ENCODE results near the gene PSMD6.

GRCh38 chr3:64008017-64008416, 15.3 kb downstream of the PSMD6 start:
- TF ChIP-seq, protein P1, sequence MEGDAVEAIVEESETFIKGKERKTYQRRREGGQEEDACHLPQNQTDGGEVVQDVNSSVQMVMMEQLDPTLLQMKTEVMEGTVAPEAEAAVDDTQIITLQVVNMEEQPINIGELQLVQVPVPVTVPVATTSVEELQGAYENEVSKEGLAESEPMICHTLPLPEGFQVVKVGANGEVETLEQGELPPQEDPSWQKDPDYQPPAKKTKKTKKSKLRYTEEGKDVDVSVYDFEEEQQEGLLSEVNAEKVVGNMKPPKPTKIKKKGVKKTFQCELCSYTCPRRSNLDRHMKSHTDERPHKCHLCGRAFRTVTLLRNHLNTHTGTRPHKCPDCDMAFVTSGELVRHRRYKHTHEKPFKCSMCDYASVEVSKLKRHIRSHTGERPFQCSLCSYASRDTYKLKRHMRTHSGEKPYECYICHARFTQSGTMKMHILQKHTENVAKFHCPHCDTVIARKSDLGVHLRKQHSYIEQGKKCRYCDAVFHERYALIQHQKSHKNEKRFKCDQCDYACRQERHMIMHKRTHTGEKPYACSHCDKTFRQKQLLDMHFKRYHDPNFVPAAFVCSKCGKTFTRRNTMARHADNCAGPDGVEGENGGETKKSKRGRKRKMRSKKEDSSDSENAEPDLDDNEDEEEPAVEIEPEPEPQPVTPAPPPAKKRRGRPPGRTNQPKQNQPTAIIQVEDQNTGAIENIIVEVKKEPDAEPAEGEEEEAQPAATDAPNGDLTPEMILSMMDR (IDR thresholded peaks at IDR 0.05), result no peak
- TF ChIP-seq ZFX (IDR thresholded peaks at IDR 0.05; ENCODE audit: borderline replicate concordance), result no peak

Measured in 22Rv1 (cell line).